Measurements from ENCODE around the gene AGAP2.
"Not testable (repeated sequence)": the region's sequence is repeated elsewhere in the genome, so short reads cannot be mapped to it uniquely, and the experiment has no call there.

AGAP2 gene

GRCh38 chr12:57688931-57689330 lies 49.6 kb downstream of the AGAP2 start:
- DNase-seq = no peak

- no peak for DNase-seq
Observed at GRCh38 chr12:57687862-57688261, 50.7 kb downstream of the AGAP2 start.

GRCh38 chr12:57679697-57680096 lies 58.8 kb downstream of the AGAP2 start:
- DNase-seq = no peak

GRCh38 chr12:57677947-57678346 lies 60.6 kb downstream of the AGAP2 start:
- not testable (repeated sequence) for DNase-seq

GRCh38 chr12:57674691-57675090 lies 63.9 kb downstream of the AGAP2 start:
- DNase-seq = no peak
